LNCaP clone FGC (cell line): ENCODE measurements around the gene HNRNPF.
A peak's percentile ranks its signal among the peaks of the same experiment; 100 is the strongest.
"Not testable (repeated sequence)": the region's sequence is repeated elsewhere in the genome, so short reads cannot be mapped to it uniquely, and the experiment has no call there.

Experiments used
- DNase-seq: peaks from one replicate; pipeline ENCODE4 v3.0.0-alpha.2; 2011; ENCODE audit warnings: low read depth
- H3K4me3 ChIP-seq: 2 replicates; pipeline ENCODE4 v1.5.1; 2011; ENCODE audit warnings: mild to moderate bottlenecking, low read depth, low read length, control low read depth
- TF ChIP-seq, protein P1 (sequence below): IDR thresholded peaks from 2 replicates; pipeline ENCODE4 v1.5.1; 2012; ENCODE audit warnings: mild to moderate bottlenecking; ENCODE audit not compliant: control insufficient read depth, insufficient read depth; ENCODE audit errors: extremely low read depth

The HNRNPF gene, protein sequence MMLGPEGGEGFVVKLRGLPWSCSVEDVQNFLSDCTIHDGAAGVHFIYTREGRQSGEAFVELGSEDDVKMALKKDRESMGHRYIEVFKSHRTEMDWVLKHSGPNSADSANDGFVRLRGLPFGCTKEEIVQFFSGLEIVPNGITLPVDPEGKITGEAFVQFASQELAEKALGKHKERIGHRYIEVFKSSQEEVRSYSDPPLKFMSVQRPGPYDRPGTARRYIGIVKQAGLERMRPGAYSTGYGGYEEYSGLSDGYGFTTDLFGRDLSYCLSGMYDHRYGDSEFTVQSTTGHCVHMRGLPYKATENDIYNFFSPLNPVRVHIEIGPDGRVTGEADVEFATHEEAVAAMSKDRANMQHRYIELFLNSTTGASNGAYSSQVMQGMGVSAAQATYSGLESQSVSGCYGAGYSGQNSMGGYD

DNA sequence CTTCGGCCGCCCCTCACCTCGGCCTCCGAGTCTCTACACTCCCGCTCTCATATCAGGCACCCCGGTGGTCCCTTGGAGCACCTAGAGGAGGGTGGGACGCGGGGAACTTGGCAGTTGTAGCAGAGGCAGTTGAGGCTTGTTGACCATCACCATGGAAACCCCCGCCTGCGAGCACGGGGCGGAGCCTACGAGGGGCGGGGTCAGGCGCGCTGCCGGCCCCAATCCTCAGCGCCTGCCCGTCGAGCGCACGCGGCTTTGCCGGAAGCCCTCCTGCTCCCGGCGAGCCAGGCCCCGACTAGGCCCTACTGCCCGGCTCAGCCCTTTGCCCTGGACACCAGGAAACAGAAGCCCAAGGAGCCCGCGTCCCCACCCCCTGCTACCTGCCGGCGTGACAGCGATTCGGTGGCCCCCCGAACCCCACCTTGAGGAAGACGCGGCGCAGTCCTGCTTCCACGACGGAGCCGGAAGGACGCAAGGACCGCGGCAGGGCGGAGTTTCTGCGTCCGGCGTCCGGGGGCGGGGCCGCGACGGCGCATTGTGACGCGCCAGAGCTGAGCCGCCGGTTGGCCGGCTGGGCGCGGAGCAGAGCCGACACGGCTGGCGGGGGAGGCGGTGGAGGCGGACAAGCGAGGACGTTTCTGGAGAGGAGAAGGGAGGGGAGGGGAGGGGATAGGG lies at the start of gene HNRNPF:
Gene HNRNPF, minus strand, starts transcription at position 477 of the 675 bp plus-strand sequence. CDS start 21,302 bp downstream, outside the sequence.
- peak; percentile 82 for DNase-seq
- TF ChIP-seq, protein P1, sequence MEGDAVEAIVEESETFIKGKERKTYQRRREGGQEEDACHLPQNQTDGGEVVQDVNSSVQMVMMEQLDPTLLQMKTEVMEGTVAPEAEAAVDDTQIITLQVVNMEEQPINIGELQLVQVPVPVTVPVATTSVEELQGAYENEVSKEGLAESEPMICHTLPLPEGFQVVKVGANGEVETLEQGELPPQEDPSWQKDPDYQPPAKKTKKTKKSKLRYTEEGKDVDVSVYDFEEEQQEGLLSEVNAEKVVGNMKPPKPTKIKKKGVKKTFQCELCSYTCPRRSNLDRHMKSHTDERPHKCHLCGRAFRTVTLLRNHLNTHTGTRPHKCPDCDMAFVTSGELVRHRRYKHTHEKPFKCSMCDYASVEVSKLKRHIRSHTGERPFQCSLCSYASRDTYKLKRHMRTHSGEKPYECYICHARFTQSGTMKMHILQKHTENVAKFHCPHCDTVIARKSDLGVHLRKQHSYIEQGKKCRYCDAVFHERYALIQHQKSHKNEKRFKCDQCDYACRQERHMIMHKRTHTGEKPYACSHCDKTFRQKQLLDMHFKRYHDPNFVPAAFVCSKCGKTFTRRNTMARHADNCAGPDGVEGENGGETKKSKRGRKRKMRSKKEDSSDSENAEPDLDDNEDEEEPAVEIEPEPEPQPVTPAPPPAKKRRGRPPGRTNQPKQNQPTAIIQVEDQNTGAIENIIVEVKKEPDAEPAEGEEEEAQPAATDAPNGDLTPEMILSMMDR = no peak
- H3K4me3 ChIP-seq = peak within 1 kb of the TSS; percentile 97

DNA sequence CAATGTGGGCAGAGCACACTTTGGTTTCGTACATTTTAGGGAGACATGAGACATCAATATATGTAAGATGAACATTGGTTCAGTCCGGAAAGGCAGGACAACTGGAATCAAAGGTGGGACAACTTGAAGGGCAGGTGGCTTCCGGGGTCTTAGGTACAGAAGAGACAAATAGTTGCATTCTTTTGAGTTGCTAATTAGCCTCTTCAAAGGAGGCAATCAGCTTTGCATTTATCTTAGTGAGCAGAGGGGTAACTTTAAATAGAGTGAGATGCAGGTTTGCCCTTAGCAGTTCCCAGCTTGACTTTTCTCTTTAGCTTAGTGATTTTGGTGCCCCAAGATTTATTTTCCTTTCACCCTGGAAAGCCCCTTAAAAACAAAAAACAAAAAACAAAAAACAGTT lies 49.2 kb upstream of the HNRNPF start:
- H3K4me3 ChIP-seq = no peak overlapping the region
- DNase-seq = no peak
- TF ChIP-seq, protein P1 = no peak

DNA sequence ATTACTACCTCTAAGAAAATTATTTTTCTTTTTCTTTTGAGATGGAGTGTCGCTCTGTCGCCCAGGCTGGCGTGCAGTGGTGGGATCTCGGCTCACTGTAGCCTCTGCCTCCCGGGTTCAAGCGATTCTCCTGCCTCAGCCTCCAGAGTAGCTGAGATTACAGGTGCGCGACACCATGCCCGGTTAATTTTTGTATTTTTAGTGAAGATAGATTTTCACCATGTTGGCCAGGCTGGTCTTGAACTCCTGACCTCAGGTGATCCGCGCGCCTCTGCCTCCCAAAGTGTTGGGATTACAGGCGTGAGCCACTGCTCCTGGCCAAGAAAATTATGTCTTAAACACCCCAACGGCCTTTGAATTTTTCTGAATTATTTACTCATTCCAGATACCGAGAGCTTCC lies 47.6 kb upstream of the HNRNPF start:
- H3K4me3 ChIP-seq, DNase-seq: not testable (repeated sequence)

DNA sequence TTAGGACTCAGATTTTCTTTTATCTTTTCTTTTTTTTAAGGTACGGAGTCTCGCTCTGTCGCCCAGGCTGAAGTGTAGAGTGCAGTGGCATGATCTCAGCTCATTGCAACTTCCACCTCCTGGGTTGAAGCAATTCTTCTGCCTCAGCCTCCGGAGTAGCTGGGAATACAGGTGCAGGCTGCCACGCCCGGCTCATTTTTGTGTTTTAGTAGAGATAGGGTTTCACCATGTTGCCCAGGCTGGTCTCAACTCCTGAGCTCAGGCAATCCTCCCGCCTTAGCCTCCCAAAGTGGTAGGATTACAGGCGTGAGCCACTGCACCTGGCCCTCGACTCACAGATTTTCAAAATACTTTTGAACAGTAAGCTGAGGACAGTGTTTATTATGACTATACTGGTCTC lies 45.0 kb upstream of the HNRNPF start:
- not testable (repeated sequence) for DNase-seq
- H3K4me3 ChIP-seq = peak overlapping the region; percentile 73

DNA sequence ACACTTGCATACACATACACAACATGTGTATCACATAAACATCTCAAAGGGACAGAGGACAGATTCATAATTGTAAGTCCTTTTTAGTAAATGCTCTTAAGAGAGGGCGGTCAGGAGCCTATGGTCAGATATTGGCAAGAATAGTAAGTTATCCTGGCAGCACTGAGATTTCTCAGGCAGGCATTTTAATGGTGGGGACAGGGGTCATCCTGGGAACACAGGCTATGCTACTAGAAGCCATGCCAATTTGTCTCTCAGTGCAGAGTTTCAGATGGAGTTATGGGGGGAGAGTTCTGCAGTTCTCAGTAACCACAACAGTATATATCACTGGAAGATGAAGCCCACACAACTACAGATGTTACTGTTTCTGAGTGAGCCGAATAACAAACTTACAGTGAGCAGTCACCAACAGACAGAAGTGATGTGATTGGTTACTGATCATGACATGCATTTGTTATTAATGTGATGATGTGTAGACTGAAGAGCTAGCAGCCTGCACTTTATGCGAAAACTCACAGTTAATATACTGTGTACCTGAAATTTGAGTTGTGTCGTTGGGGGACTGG lies 44.4 kb upstream of the HNRNPF start:
- no peak for DNase-seq
- TF ChIP-seq, protein P1 = no peak

DNA sequence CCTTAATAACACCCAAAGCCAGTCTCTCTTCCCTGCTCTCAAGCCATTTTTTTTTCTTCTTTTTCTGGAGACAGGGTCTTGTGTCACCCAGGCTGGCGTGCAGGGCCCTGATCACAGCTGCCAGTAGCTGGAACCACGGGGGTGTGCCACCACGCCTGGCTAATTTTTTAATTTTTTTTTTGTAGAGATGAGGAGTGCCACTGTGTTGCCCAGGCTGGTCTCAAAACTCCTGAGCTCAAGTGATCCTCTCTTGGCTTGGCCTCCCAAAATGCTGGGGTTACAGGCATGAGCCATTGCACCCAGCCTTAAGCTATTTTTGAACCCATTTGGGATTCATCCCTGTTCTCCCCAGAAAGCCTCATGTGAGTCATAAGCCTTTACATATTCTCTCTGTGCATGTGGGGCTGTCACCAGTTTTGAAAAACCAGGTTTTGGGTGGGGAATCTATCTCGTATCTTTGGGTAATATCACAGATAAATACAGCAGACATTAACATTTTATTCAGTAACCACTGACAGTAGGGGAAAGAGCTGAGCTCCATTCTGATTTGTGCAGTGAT lies 43.4 kb upstream of the HNRNPF start:
- no peak overlapping the region for H3K4me3 ChIP-seq

More for the DNA sequence above, 44.4 kb upstream of the HNRNPF start:
- no peak overlapping the region for H3K4me3 ChIP-seq

DNA sequence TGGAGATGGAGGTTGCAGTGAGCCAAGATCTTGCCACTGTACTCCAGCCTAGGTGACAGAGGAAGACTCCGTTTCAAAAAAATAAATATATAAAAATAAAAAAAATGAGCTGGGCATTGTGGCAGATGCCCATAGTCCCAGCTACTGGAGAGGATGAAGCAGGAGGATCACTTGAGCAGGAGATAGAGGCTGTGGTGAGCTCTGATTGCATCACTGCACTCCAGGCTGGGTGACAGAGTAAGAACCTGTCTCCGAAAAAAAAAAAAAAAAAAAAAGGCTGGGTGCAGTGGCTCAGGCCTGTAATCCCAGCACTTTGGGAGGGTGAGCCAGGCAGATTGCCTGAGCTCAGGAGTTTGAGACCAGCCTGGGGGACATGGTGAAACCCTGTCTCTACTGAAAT lies 39.8 kb upstream of the HNRNPF start:
- no peak overlapping the region for H3K4me3 ChIP-seq
- TF ChIP-seq, protein P1 = no peak
- no peak for DNase-seq

More for the DNA sequence above, 43.4 kb upstream of the HNRNPF start:
- TF ChIP-seq, protein P1 = no peak
- DNase-seq = no peak

DNA sequence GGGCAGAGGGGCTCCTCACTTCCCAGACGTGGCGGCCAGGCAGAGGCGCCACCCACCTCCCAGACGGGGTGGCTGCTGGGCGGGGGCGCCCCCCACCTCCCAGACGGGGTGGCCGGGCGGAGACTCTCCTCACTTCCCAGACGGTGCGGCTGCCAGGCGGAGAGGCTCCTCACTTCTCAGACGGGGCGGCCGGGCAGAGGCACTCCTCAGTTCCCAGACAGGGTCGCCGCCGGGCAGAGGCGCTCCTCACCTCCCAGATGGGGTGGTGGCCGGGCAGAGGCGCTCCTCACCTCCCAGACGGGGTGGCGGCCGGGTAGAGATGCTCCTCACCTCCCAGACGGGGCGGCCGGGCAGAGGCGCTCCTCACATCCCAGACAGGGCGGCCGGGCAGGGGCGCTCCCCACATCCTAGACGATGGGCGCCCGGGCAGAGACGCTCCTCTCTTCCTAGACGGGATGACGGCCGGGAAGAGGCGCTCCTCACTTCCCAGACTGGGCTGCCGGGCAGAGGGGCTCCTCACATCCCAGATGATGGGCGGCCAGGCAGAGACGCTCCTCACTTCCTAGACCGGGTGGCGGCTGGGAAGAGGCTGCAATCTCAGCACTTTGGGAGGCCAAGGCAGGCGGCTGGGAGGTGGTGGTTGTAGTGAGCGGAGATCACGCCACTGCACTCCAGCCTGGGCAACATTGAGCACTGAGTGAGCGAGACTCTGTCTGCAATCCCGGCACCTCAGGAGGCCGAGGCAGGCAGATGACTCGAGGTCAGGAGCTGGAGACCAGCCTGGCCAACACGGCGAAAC lies 37.4 kb upstream of the HNRNPF start:
- H3K4me3 ChIP-seq, DNase-seq: not testable (repeated sequence)
